Heart left ventricle (tissue), 16 donors: ENCODE measurements around the gene KIDINS220. TPM values are rescaled to one million over a fixed set of nuclear protein-coding genes. Genes with fewer than 3 reads are reported as not detected.

Experiments
- ATAC-seq, 4 donors: fragments of 200-7000 bp; cut with Tn5 transposase; one replicate each; pipeline ENCODE4 v1.9.1; 2020 to 2022; ENCODE audit warnings: moderate library complexity in 4 of 4, mild to moderate bottlenecking in 3 of 4, moderate number of reproducible peaks in 1 of 4
- DNase-seq, 5 donors: peaks; one replicate each; pipeline ENCODE4 v3.0.0-alpha.2; 2020
- H3K27ac ChIP-seq, 12 donors: fragments of 200-600 bp; sonication (generic) in 4 of 12; one replicate each; pipeline versions ENCODE4 v1.5.0 to v1.8.0; 2016 to 2022; ENCODE audit warnings: mild to moderate bottlenecking in 2 of 12
- H3K27me3 ChIP-seq, 9 donors: fragments of 200-600 bp; sonication (generic) in 2 of 9; one replicate each; pipeline versions ENCODE4 v1.5.1 to v1.8.0; 2016 to 2022; ENCODE audit warnings: mild to moderate bottlenecking in 3 of 9
- H3K36me3 ChIP-seq, 9 donors: fragments of 200-600 bp; sonication (generic) in 2 of 9; one replicate each; pipeline versions ENCODE4 v1.5.0 to v1.8.0; 2018 to 2022; ENCODE audit warnings: mild to moderate bottlenecking in 2 of 9
- H3K4me1 ChIP-seq, 12 donors: fragments of 200-600 bp; sonication (generic) in 4 of 12; one replicate each; pipeline versions ENCODE4 v1.5.0 to v1.8.0; 2016 to 2022; ENCODE audit warnings: mild to moderate bottlenecking in 3 of 12
- H3K4me3 ChIP-seq, 12 donors: fragments of 200-600 bp; sonication (generic) in 4 of 12; one replicate each; pipeline versions ENCODE4 v1.5.0 to v1.8.0; 2017 to 2022; ENCODE audit warnings: mild to moderate bottlenecking in 9 of 12, moderate library complexity in 4 of 12
- H3K9me3 ChIP-seq, 12 donors: fragments of 200-600 bp; sonication (generic) in 4 of 12; one replicate each; pipeline versions ENCODE4 v1.5.0 to v1.8.0; 2016 to 2022; ENCODE audit warnings: mild to moderate bottlenecking in 1 of 12
- POLR2A ChIP-seq, 2 donors: fragments of 450-650 bp; IDR thresholded peaks; one replicate each; pipeline ENCODE4 v1.6.1; 2017; ENCODE audit warnings: antibody characterized with exemption in 2 of 2, mild to moderate bottlenecking in 2 of 2, moderate library complexity in 2 of 2
- WGBS, 4 donors: extraction: QIAGEN DNeasy Blood & Tissue Kit in 2 of 4; methylation state at CpG; one replicate each; pipeline versions ENCODE4 v1.1.5 to v1.1.7; 2013 to 2018; 5-methylcytosine and 5-hydroxymethylcytosine counted together
- intact Hi-C, 10 donors: fragments of 100-400 bp; cut with DNase I; formaldehyde crosslinking; loops; one replicate each; pipeline versions ENCODE4 v1.11.1 to v1.14.2; 2022
- polyA plus RNA-seq, 2 donors: library from polyadenylated mRNA; stranded (reverse); fragments of 200-250 nt; gene quantifications; one replicate each; pipeline ENCODE4 v1.2.3, GENCODE V29; 2013
- total RNA-seq, 9 donors: library from RNA; depleted of rRNA in 2 of 9; stranded (reverse); fragments of >200 nt in 2 of 9; fragmentation: NEBNext Ultra II Directional in 3 of 9; extraction: Animal tissue kit (Norgen Biotek cat#: 25700) in 3 of 9; gene quantifications; one replicate each; pipeline versions ENCODE4 v1.1.0 to v1.2.4, GENCODE V29; 2016 to 2023
- TF ChIP-seq, protein P1 (sequence below), 12 donors: fragments of 200-600 bp; sonication (generic) in 4 of 12; IDR thresholded peaks; one replicate each; pipeline versions ENCODE4 v1.5.0 to v1.8.0; 2018 to 2022; ENCODE audit warnings: antibody characterized with exemption in 12 of 12, mild to moderate bottlenecking in 5 of 12
- donor health status: ischemic (EF 13 %, LVEDD 7.1; RV severe dilation, severe dysfunction).
- donor health status: healthy with polysubstance abuse.
- donor health status: DM: no; HTN: yes; CAD: no.
- donor health status: DM: no; HTN: no; CAD: no.
- donor health status: ischemic (EF 25% LVEDD 6.9; RV normal size, moderate dysfunction).
- donor health status: ischemic (EF 25% LVEDD 5.7; RV mildly dilated, moderate dysfunction).
- donor health status: healthy.
- donor health status: DM: yes; HTN: yes; CAD: no.
- donor health status: ischemic (EF 35%, LVEDD 5.7; RV mildly dilated, moderate dysfunction).
- donor health status: nonischemic (EF 11% LVEDD 7.7; RV severe dilation, severe dysfunction).
- donor health status: DM: yes; HTN: yes; CAD: no.
- donor health status: PGD.
- donor health status: ischemic (EF 29% LVEDD 5.4; RV normal size, mild dysfunction).
- donor health status: nonischemic (EF 23%, LVEDD 6.1; RV moderate dilation, normal function).

Gene KIDINS220
- total and polyA plus RNA-seq, 11 donors = 22.7 to 108 (median 74.5) TPM

DNA sequence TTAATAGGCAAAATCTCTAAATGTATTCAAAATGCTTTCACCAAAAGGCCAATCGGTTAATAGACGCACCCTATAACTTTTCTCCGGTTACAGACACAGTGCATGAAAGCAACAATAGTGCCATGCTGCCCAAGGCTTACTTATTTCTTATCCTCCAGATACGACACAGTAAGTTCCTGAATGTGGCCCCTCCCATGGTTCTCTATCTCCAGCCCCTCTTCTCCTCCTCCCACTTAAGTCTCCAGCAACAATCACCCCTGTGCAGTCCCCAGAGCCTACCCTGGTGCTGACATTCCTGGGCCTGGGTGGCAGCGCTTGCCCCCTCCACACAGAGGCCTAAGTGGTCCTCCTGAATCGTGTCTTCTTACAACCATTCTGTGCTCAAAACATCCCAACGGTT lies 3.6 kb downstream of the KIDINS220 start:
- Histone ChIP-seq H3K27me3 (no peaks in the 10 kb centered on the region), H3K9me3 (no peaks in the 10 kb centered on the region), H3K4me1 (peaks cover 0 to 82% (median 55%) of the 10 kb centered on the region in 12 donors), H3K27ac (no peak overlapping the region), H3K4me3 (peak overlapping the region in 2 of 12 donors; percentile 10 to 11), H3K36me3 (no peaks in the 10 kb centered on the region)
- WGBS, 4 donors = 59 to 71% (median 64%) methylated on average over 7 of the region's 7 CpGs
- intact Hi-C loops = loop anchor here in 1 of 10 donors (10.0 kb wide), 1 partner anchor 171 kb away; the partner anchor contains the start of gene MBOAT2
- no peak for ATAC-seq
- no peak for TF ChIP-seq POLR2A (IDR thresholded peaks at IDR 0.05)
- TF ChIP-seq, protein P1, sequence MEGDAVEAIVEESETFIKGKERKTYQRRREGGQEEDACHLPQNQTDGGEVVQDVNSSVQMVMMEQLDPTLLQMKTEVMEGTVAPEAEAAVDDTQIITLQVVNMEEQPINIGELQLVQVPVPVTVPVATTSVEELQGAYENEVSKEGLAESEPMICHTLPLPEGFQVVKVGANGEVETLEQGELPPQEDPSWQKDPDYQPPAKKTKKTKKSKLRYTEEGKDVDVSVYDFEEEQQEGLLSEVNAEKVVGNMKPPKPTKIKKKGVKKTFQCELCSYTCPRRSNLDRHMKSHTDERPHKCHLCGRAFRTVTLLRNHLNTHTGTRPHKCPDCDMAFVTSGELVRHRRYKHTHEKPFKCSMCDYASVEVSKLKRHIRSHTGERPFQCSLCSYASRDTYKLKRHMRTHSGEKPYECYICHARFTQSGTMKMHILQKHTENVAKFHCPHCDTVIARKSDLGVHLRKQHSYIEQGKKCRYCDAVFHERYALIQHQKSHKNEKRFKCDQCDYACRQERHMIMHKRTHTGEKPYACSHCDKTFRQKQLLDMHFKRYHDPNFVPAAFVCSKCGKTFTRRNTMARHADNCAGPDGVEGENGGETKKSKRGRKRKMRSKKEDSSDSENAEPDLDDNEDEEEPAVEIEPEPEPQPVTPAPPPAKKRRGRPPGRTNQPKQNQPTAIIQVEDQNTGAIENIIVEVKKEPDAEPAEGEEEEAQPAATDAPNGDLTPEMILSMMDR (IDR thresholded peaks at IDR 0.05) = no peak
- DNase-seq = no peak

DNA sequence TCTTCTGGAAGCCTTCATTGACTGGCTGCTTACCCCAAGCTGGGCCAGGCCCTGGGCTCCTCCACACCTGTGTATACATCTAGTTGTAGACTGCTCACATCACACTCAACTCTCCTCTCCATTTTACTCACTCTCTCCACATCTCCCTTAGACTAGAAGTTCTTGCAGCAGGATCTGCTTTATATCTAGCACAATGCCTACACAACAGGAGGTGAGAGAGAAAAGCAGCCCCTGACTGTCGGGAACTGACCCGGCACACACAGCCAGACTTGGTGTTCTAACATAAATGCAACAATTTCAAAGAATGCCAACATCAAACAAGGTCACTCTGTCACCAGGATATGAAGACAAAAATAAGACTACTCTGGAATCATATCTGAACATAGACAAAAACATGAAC lies 5.9 kb downstream of the KIDINS220 start:
- no peak overlapping the region for H3K4me3 ChIP-seq
- WGBS, 4 donors = 59 to 71% (median 61%) methylated on average over 2 of the region's 2 CpGs
- TF ChIP-seq POLR2A (IDR thresholded peaks at IDR 0.05) = no peak
- TF ChIP-seq, protein P1 (IDR thresholded peaks at IDR 0.05) = no peak
- ATAC-seq = no peak
- H3K4me1 ChIP-seq = peaks cover 0 to 76% (median 51%) of the 10 kb centered on the region in 12 donors
- intact Hi-C loops = loop anchor here in 1 of 10 donors (10.0 kb wide), 1 partner anchor 173 kb away; the partner anchor contains the start of gene MBOAT2
- peaks cover 0 to 10% (median 4%) of the 10 kb centered on the region in 9 donors for H3K36me3 ChIP-seq
- H3K27me3 ChIP-seq = no peaks in the 10 kb centered on the region
- DNase-seq = no peak
- no peaks in the 10 kb centered on the region for H3K9me3 ChIP-seq
- H3K27ac ChIP-seq = peak overlapping the region in 1 of 12 donors; percentile 1

DNA sequence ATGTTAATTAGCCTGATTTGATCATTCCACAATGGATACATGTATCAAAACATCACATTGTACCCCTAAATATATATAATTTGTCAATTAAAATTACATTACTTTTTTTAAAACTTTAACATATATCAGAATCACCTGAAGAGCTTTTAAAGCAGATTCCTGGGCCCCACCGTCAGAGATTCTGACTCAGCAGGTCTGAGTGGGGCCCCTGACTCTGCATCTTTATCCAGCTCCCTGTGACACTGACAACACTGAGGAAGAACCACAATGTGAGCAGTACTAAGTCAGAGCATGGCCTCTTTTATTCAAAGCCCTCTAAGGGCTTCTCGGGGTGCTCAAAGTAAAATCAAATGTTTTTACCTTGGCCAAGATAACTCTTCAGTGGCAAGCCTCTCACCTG lies 9.7 kb downstream of the KIDINS220 start:
- intact Hi-C loops = no loop called here
- DNase-seq = no peak
- Histone ChIP-seq H3K27me3 (no peaks in the 10 kb centered on the region), H3K4me3 (no peak overlapping the region), H3K9me3 (no peaks in the 10 kb centered on the region), H3K4me1 (peaks cover 0 to 38% (median 17%) of the 10 kb centered on the region in 12 donors), H3K36me3 (peaks cover 0 to 43% (median 25%) of the 10 kb centered on the region in 9 donors), H3K27ac (no peak overlapping the region)
- no peak for ATAC-seq
- WGBS, 4 donors = 82 to 88% (median 83%) methylated on average over 2 of the region's 2 CpGs
- TF ChIP-seq, protein P1 (IDR thresholded peaks at IDR 0.05) = no peak
- TF ChIP-seq POLR2A (IDR thresholded peaks at IDR 0.05) = no peak

DNA sequence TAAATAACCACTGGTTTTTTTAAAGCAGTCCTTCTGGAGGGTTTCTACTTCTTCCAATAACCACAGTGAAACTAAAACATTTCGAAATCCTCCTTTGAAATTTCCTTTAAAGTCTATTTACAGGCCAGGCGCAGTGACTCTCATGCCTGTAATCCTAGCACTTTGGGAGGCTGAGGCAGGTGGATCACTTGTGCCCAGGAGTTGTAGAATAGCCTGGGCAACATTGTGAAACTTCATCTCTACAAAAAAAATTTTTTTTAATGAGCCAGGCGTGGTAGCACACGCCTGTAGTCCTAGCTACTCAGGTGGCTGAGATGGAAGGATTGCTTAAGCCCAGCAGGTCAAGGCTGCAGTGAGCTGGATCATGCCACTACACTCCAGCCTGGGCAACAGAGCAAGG lies 15.2 kb downstream of the KIDINS220 start:
- H3K4me3 ChIP-seq = no peak overlapping the region
- intact Hi-C loops = no loop called here
- no peak for DNase-seq
- 80 to 90% (median 85%) methylated on average over 4 of the region's 4 CpGs for WGBS, 4 donors
- no peaks in the 10 kb centered on the region for H3K9me3 ChIP-seq
- H3K4me1 ChIP-seq = peaks cover 0 to 37% (median 22%) of the 10 kb centered on the region in 12 donors
- ATAC-seq = no peak
- H3K27me3 ChIP-seq = no peaks in the 10 kb centered on the region
- H3K36me3 ChIP-seq = peaks cover 0 to 77% (median 44%) of the 10 kb centered on the region in 9 donors
- TF ChIP-seq POLR2A (IDR thresholded peaks at IDR 0.05) = no peak
- TF ChIP-seq, protein P1 (IDR thresholded peaks at IDR 0.05) = no peak
- H3K27ac ChIP-seq = peak overlapping the region in 8 of 12 donors; percentile 56 to 78 (median 63)
